ENCODE measurements around the gene OXLD1.
A peak's percentile ranks its signal among the peaks of the same experiment; 100 is the strongest.
"Not testable (repeated sequence)": the region's sequence is repeated elsewhere in the genome, so short reads cannot be mapped to it uniquely, and the experiment has no call there.

Gene OXLD1

GRCh38 chr17:81682565-81683207, 16.3 kb upstream of the OXLD1 start:
- DNase-seq (ENCODE audit: low spot score), result no peak

- no peak for DNase-seq (ENCODE audit: low spot score)
Observed at GRCh38 chr17:81681672-81682071, 15.3 kb upstream of the OXLD1 start.

- no peak for DNase-seq (ENCODE audit: low spot score)
Observed at GRCh38 chr17:81680150-81680549, 13.7 kb upstream of the OXLD1 start.

GRCh38 chr17:81676906-81677305, 10.5 kb upstream of the OXLD1 start:
- no peak for DNase-seq (ENCODE audit: low spot score)

- DNase-seq (ENCODE audit: low spot score), result not testable (repeated sequence)
Observed at GRCh38 chr17:81675515-81676221, 9.3 kb upstream of the OXLD1 start.

DNA sequence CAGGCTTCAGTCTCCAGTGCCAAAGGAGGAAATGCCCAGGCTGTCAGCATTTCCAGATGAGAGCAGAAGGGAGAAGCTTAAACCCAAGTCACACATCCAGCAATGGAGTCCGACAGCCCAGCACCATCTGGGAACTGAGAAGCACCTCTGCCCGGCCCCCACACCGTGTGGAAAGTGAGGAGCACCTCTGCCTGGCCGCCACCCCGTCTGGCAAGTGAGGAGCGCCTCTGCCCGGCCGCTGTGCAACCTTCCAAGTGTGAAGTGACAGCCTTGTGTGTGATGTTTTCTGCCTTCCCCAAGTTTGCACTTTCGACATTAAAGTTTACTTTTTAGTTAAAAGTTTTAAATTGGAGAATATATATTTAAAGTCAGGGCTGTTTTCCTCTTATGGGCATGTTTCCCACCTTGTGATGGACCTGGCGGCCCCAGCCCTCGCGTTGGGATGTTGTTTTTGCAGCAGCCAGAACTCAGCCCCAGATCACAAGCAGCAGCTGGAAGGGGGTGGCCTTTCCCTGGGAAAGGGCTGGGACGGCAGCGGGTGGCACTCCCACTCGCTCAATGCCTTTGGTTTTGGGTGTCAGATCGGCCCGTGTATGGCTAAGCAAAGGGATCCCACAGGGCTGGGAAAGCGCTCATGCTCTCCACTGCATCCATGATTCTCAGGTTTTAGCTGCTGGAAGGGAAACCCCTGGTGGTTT, 7.3 kb upstream of the OXLD1 start:
- DNase-seq (ENCODE audit: low spot score), result no peak

DNA sequence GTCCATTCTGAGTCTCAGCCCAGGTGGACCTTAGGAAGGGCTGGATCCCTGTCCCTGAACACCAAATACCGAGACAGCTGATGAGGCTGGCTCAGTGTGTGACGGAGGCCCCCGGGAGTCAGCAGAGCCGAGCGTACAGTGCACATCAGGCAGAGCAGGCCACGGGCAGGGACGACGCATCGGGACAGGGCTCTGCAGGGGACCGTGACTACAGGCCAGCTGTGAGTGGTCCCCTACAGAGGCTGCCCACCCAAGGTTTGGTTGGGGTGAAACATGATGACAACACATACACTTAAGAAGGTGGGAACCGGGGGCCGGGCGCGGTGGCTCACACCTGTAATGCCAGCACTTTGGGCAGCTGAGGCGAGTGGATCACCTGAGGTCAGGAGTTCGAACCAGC, 6.5 kb upstream of the OXLD1 start:
- DNase-seq (ENCODE audit: low spot score), result no peak

GRCh38 chr17:81672504-81672903, 6.1 kb upstream of the OXLD1 start:
- no peak for DNase-seq (ENCODE audit: low spot score)

DNA sequence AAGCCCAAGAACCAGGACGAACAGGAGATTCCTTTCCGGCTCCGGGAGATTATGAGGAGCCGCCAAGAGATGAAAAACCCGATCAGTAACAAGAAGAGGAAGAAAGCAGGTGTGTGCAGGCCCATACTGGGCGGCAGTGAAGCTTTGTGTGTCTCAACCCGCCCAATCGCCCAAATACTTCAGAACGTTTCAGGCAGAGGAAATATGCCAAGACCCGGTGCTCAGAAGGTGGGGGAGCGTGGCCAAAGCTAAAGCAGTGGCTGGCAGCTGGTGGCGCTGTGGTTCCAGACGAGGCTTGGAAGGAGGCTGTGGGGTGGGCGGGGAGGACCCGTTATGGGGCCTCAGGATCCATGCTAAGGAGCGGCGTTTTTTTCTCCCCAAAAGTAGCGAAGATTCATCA, 1.3 kb upstream of the OXLD1 start:
- no peak for DNase-seq (ENCODE audit: low spot score)

- no peak for DNase-seq (ENCODE audit: low spot score)
Observed at GRCh38 chr17:81666092-81666341, 388 bp downstream of the OXLD1 start.

GRCh38 chr17:81665205-81666091, 957 bp downstream of the OXLD1 start:
- DNase-seq (ENCODE audit: low spot score), result no peak

GRCh38 chr17:81664051-81664470, 2.3 kb downstream of the OXLD1 start:
- no peak for DNase-seq (ENCODE audit: low spot score)

GRCh38 chr17:81662002-81662401, 4.4 kb downstream of the OXLD1 start:
- no peak for DNase-seq (ENCODE audit: low spot score)

- DNase-seq (ENCODE audit: low spot score), result no peak
Observed at GRCh38 chr17:81660441-81660840, 6.0 kb downstream of the OXLD1 start.

DNA sequence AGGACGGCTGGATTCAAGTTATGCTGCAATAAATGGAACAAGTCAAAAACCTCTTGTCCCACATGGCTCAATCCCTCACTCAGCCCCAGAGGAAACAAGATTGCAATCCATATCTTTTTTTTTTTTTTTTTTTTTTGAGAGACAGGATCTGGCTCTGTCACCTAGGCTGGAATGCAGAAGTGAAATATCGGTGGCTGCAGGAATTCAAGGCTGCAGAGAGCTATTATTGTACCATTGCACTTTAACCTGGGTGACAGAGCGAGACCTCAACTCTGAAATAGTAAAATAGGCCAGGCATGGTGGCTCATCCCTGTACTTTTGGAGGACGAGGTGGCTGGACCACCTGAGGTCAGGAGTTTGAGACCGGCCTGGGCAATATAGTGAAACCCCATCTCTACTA, 7.4 kb downstream of the OXLD1 start:
- DNase-seq (ENCODE audit: low spot score), result no peak

DNA sequence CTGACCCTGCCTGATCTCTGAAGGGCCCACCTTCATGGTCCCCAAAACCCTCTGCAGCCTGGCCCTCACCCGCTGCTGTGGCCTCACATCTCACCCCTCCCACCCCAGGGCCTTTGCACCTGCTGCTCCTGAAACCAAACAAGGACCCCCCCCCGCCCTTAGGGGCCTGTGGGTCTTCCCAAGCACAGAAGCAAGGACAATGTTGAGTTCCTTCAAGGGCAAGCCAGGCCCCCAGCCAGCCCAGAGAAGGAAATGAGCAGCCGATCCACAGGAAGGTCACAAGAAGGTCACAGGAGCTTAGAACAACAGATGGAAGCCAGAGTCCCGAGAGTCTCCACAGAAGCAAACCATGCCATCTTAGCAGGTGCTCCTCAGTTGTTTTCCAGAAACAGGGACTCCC, 9.6 kb downstream of the OXLD1 start:
- no peak for DNase-seq (ENCODE audit: low spot score)

DNA sequence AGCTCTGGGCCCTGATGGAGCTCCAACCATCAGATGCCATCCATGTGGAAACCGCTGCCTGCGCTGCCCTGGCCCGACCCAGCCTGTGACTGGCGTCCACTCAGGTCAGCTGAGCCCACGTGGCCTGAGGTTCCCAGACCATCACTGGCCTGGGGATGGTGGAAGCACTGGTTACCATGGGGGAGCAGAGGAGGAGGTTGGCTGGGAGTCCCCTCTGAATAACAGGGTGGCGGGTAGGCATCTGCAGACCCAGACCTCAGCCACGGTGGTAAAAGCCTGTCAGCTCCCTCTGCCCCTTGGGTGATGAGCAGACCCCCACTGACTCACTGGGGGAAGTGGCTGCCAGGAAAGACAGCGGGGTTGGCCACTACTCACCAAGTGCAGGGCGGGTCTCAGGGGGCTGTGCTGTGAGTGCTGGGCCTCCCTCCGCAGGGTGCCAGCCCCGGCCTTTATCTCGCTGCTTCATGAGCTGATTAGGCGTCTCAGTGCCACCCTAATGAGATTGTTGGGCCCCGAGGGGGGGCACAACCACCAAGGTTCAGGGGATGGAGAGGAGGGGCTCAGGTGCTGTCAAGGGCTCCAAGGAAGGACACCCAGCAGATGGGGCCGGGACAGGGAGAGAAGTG, 10.2 kb downstream of the OXLD1 start, which contains the start of gene PDE6G:
Gene PDE6G, minus strand, starts transcription at position 425 of the 626 bp plus-strand sequence. CDS start 3,237 bp downstream, outside the sequence.
- no peak for DNase-seq (ENCODE audit: low spot score)

GRCh38 chr17:81655378-81656117, 10.9 kb downstream of the OXLD1 start:
- no peak for DNase-seq (ENCODE audit: low spot score)

DNA sequence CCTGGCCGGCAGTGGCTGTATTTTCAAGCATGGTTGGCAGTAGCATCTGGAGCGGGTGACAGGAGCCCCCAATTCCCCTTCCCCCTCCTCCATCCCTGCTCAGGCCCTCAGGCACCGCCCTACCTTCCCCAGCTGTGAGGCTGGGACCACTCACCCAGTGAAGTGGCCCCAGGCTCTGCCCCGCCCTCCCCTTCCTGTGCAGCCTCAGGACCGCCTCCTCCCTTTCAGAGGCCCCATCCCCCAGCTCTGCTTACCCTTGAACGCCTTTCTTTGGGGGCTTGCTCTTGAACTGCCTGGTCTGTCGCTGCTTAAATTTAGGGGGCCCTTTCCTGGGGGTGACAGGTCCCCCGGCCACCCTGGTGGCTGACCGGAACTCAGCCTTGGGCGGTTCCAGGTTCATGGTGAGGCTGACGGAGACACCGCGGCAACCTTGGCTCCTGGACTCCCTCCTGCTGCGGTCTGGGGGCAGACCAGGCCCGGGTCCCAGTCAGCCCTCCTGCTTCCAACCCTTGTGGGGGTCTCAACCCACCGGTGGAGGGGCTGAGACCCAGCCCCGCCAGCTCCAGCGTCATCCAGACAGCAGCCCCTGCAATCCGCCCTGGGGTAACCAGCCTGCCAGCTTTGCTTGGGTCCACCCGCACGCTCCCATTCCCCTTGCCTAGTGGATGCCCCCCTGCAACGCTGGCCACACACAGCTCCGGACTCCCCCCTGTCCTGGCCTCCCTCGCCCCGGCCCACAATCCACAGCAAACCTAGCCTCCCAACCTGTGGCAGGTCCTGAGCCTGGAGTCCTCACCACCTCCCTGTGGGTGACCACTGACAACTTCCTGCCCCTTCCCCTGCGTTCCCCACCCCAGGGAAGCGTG, 13.3 kb downstream of the OXLD1 start:
- DNase-seq (ENCODE audit: low spot score), result no peak

DNA sequence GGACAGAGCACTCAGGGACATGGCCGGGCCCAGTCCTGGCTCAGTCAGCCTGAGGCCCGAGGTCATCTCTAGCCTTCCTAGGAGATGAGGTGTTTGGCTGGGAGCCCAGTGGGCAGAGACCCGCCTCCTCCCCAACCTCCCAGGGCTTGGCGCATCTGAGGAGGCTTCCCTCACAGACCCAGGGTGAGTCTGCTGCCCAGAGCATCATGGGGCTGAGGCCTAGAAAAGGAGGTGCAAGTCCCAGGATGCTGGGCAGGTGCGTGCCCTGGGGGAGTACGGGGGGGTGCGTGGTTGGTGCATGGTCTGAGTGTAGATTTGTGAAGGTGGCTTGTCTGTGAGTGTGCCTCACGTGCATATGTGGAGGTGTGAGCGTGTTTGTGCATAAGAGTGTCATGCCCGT, 14.7 kb downstream of the OXLD1 start:
- DNase-seq (ENCODE audit: low spot score), result peak; percentile 87
